Esophagus (tissue), 2 donors: ENCODE results near the gene MYO7A. TPM values are rescaled to one million over a fixed set of nuclear protein-coding genes. Genes with fewer than 3 reads are reported as not detected.

Experiments
- H3K27ac ChIP-seq, 2 donors: one replicate each; pipeline ENCODE4 v1.5.1; 2013; ENCODE audit warnings: low read depth in 2 of 2, mild to moderate bottlenecking in 2 of 2, inconsistent platforms in 1 of 2, low read length in 1 of 2, moderate library complexity in 1 of 2
- H3K27me3 ChIP-seq, 2 donors: one replicate each; pipeline ENCODE4 v1.6.1; 2013; ENCODE audit warnings: low read length in 2 of 2, control low read depth in 1 of 2, mild to moderate bottlenecking in 1 of 2; ENCODE audit not compliant: insufficient read depth in 2 of 2, control insufficient read depth in 1 of 2
- H3K36me3 ChIP-seq, 2 donors: one replicate each; pipeline ENCODE4 v1.6.1; 2013; ENCODE audit warnings: low read length in 1 of 2; ENCODE audit not compliant: control insufficient read depth in 2 of 2, insufficient read depth in 2 of 2
- H3K4me1 ChIP-seq, 2 donors: one replicate each; pipeline ENCODE4 v1.6.1; 2013; ENCODE audit warnings: low read length in 1 of 2; ENCODE audit not compliant: control insufficient read depth in 2 of 2, insufficient read depth in 2 of 2
- H3K4me3 ChIP-seq, 2 donors: one replicate each; pipeline ENCODE4 v1.5.1; 2013; ENCODE audit warnings: low read length in 2 of 2, mild to moderate bottlenecking in 2 of 2, low read depth in 1 of 2, moderate library complexity in 1 of 2
- H3K9me3 ChIP-seq, 2 donors: one replicate each; pipeline ENCODE4 v1.6.1; 2013; ENCODE audit warnings: mild to moderate bottlenecking in 2 of 2, low read depth in 1 of 2, low read length in 1 of 2, moderate library complexity in 1 of 2; ENCODE audit not compliant: control insufficient read depth in 2 of 2, insufficient read depth in 1 of 2
- WGBS, 2 donors: extraction: QIAGEN DNeasy Blood & Tissue Kit; methylation state at CpG; one replicate each; pipeline ENCODE4 v1.1.7; 2013; 5-methylcytosine and 5-hydroxymethylcytosine counted together
- polyA plus RNA-seq, 2 donors: library from polyadenylated mRNA; stranded (reverse); fragments of 200-250 nt; gene quantifications; one replicate each; pipeline ENCODE4 v1.2.3, GENCODE V29; 2013
- donor health status: healthy with polysubstance abuse.
- donor health status: Bipolar disorder and iron deficiency.

Gene MYO7A
- polyA plus RNA-seq, 2 donors, result 1.1 to 1.2 TPM

GRCh38 chr11:77148963-77149715, 21.1 kb downstream of the MYO7A start:
- Histone ChIP-seq H3K4me3 (no peak overlapping the region), H3K4me1 (peaks cover 2 to 3% of the 10 kb centered on the region in 2 donors), H3K27ac (no peak overlapping the region), H3K27me3 (no peaks in the 10 kb centered on the region), H3K9me3 (no peaks in the 10 kb centered on the region), H3K36me3 (no peaks in the 10 kb centered on the region)
- 93 to 98% methylated on average over 8 of the region's 8 CpGs for WGBS, 2 donors

GRCh38 chr11:77149716-77150392, 21.8 kb downstream of the MYO7A start:
- no peak overlapping the region for H3K4me3 ChIP-seq
- H3K9me3 ChIP-seq, result no peaks in the 10 kb centered on the region
- peaks cover 3 to 5% of the 10 kb centered on the region in 2 donors for H3K4me1 ChIP-seq
- H3K27ac ChIP-seq, result no peak overlapping the region
- 86 to 87% methylated on average over 12 of the region's 12 CpGs for WGBS, 2 donors
- no peaks in the 10 kb centered on the region for H3K36me3 ChIP-seq
- no peaks in the 10 kb centered on the region for H3K27me3 ChIP-seq

GRCh38 chr11:77150836-77151235, 22.8 kb downstream of the MYO7A start:
- 94 to 96% methylated on average over 10 of the region's 10 CpGs for WGBS, 2 donors

GRCh38 chr11:77151804-77152509, 23.9 kb downstream of the MYO7A start:
- H3K4me1 ChIP-seq, result peaks cover 3 to 5% of the 10 kb centered on the region in 2 donors
- WGBS, 2 donors, result 69 to 74% methylated on average over 10 to 11 of the region's 11 CpGs
- H3K27me3 ChIP-seq, result no peaks in the 10 kb centered on the region
- no peaks in the 10 kb centered on the region for H3K9me3 ChIP-seq
- H3K27ac ChIP-seq, result no peak overlapping the region
- no peak overlapping the region for H3K4me3 ChIP-seq
- no peaks in the 10 kb centered on the region for H3K36me3 ChIP-seq

More at GRCh38 chr11:77150836-77151235, 22.8 kb downstream of the MYO7A start:
- H3K4me3 ChIP-seq, result no peak overlapping the region
- H3K4me1 ChIP-seq, result peaks cover 3 to 5% of the 10 kb centered on the region in 2 donors
- no peaks in the 10 kb centered on the region for H3K27me3 ChIP-seq
- no peaks in the 10 kb centered on the region for H3K9me3 ChIP-seq
- no peaks in the 10 kb centered on the region for H3K36me3 ChIP-seq
- no peak overlapping the region for H3K27ac ChIP-seq

GRCh38 chr11:77152846-77153245, 24.8 kb downstream of the MYO7A start:
- Histone ChIP-seq H3K27me3 (no peaks in the 10 kb centered on the region), H3K36me3 (no peaks in the 10 kb centered on the region), H3K4me1 (peaks cover 3 to 5% of the 10 kb centered on the region in 2 donors), H3K4me3 (no peak overlapping the region), H3K9me3 (no peaks in the 10 kb centered on the region), H3K27ac (no peak overlapping the region)
- 77% methylated on average over 6 of the region's 6 CpGs for WGBS, 2 donors

GRCh38 chr11:77153276-77154185, 25.5 kb downstream of the MYO7A start:
- peaks cover 0 to 5% of the 10 kb centered on the region in 2 donors for H3K4me1 ChIP-seq
- H3K36me3 ChIP-seq, result no peaks in the 10 kb centered on the region
- no peak overlapping the region for H3K27ac ChIP-seq
- WGBS, 2 donors, result 78 to 83% methylated on average over 19 to 20 of the region's 20 CpGs
- no peak overlapping the region for H3K4me3 ChIP-seq
- H3K9me3 ChIP-seq, result no peaks in the 10 kb centered on the region
- no peaks in the 10 kb centered on the region for H3K27me3 ChIP-seq

GRCh38 chr11:77154381-77155081, 26.5 kb downstream of the MYO7A start:
- Histone ChIP-seq H3K9me3 (no peaks in the 10 kb centered on the region), H3K4me1 (peaks cover 0 to 5% of the 10 kb centered on the region in 2 donors)

GRCh38 chr11:77155082-77155475, 27.0 kb downstream of the MYO7A start:
- no peak overlapping the region for H3K4me3 ChIP-seq
- H3K36me3 ChIP-seq, result no peaks in the 10 kb centered on the region
- peaks cover 0 to 5% of the 10 kb centered on the region in 2 donors for H3K4me1 ChIP-seq
- H3K27ac ChIP-seq, result no peak overlapping the region
- H3K9me3 ChIP-seq, result no peaks in the 10 kb centered on the region
- H3K27me3 ChIP-seq, result no peaks in the 10 kb centered on the region
- 95 to 97% methylated on average over 3 of the region's 4 CpGs for WGBS, 2 donors

More at GRCh38 chr11:77154381-77155081, 26.5 kb downstream of the MYO7A start:
- Histone ChIP-seq H3K27me3 (no peaks in the 10 kb centered on the region), H3K27ac (no peak overlapping the region), H3K36me3 (no peaks in the 10 kb centered on the region), H3K4me3 (no peak overlapping the region)
- WGBS, 2 donors, result 45 to 61% methylated on average over 10 of the region's 10 CpGs
